GM18909 (cell line): Measurements from ENCODE around the gene LRRC25.
A peak's percentile ranks its signal among the peaks of the same experiment; 100 is the strongest.
"Not testable (repeated sequence)": the region's sequence is repeated elsewhere in the genome, so short reads cannot be mapped to it uniquely, and the experiment has no call there.

Source experiments
- ATAC-seq: cut with Tn5 transposase; IDR thresholded peaks from one replicate; pipeline ENCODE4 v1.9.1; 2021; ENCODE audit warnings: mild to moderate bottlenecking; ENCODE audit not compliant: unreplicated experiment, poor library complexity

Gene LRRC25

GRCh38 chr19:18412610-18413239 lies 15.3 kb upstream of the LRRC25 start:
- no peak for ATAC-seq

- peak; percentile 59 for ATAC-seq
Observed at GRCh38 chr19:18408053-18408476, 10.6 kb upstream of the LRRC25 start.

DNA sequence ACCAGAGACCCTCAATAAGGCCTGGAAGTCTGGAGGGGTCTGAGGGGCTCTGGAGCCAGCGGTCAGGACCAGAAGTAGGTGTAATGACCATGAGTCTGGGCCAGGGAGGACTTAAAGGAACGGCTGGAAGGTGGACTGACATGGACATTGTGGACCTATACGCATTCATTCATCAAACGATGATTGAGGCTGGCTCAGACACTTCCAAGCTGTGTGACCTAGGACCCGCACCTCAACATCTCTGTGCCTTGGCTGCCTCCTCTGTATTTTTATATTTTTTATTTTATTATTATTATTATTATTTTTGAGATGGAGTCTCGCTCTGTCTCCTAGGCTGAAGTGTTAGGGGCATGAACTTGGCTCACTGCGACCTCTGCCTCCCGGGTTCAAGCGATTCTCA lies 9.3 kb upstream of the LRRC25 start:
- ATAC-seq: no peak

- not testable (repeated sequence) for ATAC-seq
Observed at GRCh38 chr19:18405754-18406153, 8.3 kb upstream of the LRRC25 start.

DNA sequence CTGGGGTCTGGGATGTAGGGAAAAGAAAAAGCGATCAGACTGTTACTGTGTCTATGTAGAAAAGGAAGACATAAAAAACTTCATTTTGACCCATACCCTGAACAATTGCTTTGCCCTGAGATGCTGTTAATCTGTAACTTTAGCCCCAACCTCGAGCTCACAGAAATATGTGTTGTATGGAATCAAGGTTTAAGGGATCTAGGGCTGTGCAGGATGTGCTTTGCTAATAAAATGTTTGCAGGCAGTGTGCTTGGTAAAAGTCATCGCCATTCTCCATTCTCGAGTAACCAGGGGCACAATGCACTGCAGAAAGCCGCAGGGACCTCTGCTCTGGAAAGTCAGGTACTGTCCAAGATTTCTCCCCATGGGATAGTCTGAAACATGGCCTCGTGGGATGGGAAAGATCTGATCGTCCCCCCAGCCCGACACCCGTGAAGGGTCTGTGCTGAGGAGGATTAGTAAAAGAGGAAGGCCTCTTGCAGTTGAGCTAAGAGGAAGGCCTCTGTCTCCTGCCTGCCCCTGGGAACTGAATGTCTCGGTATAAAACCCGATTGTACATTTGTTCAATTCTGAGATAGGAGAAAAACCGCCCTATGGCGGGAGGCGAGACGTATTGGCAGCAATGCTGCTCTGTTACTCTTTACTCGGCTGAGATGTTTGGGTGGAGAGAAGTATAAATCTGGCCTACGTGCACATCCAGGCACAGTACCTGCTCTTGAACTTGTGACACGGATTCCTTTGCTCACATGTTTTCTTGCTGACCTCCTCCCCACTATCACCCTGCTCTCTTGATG lies 5.2 kb upstream of the LRRC25 start:
- ATAC-seq: not testable (repeated sequence)

- ATAC-seq: no peak
Observed at GRCh38 chr19:18401580-18402112, 4.2 kb upstream of the LRRC25 start.

DNA sequence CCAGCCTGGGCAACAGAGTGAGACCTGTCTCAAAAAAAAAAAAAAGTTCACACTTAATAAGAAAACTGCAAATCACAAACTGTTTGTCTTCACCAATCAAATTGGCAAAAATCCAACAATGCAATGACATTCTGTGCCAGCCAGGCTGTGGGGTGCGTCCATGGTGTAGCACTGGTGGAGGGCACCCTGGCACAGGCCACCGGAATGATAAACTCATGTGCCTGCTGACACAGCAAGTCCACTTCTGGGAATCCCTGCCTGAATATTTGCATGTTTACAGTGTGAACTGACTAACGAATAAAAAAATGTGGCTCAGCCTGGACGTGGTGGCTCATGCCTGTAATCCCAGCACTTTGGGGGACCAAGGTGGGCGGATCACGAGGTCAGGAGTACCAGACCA lies 1.6 kb upstream of the LRRC25 start:
- no peak for ATAC-seq

DNA sequence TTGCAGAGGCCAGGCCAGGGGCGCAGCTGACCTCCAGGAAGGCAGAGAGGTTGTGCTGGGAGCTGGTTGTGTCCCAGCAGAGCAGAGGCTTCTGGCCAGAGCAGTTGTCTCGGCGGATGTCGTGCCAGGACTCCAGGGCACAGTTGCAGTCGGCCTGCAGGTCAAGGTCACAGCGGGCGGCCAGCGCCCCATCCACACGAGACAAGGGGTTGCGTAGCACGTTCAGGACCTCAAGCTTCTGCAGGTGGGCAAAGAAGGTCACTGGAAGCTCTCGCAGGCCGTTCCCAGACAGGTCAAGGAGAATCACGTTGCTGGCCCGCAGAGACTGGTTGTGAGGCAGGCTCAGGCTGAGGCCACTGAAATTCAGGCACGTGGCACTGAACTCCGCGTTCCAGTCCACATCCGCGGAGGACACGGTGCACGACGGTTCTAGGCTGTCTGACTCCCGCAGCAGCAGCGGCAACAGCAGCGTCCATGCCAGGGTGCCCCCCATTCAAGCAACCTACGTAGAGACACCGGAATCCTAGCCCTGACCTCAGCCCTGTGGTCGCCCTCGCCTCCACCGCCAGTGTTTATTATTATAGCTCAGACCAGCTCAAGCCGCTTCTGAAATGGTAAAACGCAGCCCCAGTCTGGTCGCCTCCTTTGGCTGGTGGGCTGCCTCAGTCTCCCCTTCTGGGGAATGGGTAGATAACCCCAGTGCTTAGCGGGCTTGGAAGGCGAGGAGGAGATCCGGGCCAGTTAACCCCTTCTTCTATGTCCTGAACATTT lies 766 bp downstream of the LRRC25 start:
- ATAC-seq: no peak

- ATAC-seq: no peak
Observed at GRCh38 chr19:18393836-18394235, 3.6 kb downstream of the LRRC25 start.

GRCh38 chr19:18392926-18393325 lies 4.5 kb downstream of the LRRC25 start:
- no peak for ATAC-seq

DNA sequence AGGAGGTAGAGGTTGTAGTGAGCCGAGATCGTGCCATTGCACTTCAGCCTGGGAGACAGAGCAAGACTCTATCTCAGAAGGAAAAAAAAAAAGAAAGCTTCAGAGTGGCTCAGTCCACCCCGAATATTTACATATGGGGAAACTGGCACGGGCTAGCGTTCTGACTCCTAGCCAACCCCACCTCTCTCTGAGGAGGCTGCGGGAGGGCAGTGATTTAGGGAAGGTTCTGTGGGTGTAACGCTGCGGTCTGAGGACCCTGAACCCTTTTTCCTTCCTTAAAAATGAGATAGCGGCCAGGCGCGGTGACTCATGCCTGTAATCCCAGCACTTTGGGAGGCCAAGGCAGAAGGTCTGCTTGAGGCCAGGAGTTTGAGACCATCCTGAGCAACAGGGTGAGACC lies 5.0 kb downstream of the LRRC25 start:
- ATAC-seq: no peak

DNA sequence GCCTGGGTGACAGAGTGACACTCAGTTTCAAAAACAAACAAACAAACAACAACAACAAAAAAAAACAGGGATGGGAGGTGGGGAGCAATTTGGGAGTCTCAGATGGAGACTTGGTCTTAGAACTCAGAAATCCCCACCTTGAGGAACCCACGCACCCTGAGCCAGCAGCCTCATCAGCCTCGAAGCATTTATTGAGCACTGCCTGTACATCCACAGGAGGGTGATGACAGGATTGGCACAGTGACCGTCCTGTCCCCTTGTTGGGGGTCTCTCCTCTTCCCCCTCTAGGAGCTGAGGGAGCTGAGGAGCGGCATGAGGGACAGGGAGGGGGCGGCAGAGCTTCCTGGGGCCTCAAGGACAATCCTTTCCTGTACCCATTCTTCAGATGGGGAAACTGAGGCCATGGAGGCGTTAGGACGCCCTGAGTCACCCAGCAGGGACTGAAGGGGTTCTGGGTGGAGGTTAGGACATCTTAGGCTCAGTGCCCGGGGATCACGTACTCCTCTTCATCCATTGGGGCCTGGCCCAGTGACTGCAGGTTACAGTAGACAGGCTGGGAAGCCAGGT lies 5.8 kb downstream of the LRRC25 start:
- ATAC-seq: no peak

GRCh38 chr19:18390065-18390907 lies 7.1 kb downstream of the LRRC25 start:
- no peak for ATAC-seq

DNA sequence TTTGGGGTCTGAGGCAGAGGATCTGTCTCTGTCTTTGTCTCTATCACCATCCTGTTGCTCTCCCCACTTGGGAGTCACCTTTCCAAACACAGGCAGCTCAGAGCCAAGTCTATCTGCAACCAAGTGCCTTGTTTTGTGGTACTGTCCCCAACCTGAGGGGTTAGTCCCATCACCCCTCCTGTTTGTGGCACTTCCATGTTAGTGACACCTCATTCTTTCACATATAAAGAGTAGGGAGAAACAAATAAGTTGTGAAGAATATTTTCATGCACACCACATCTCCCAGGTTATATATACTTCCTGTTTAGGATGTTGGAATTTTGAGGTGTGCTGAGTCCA lies 7.7 kb downstream of the LRRC25 start:
- ATAC-seq: no peak

- no peak for ATAC-seq
Observed at GRCh38 chr19:18388960-18389725, 8.3 kb downstream of the LRRC25 start.

- ATAC-seq: peak; percentile 75
Observed at GRCh38 chr19:18388100-18388959, 9.1 kb downstream of the LRRC25 start.

GRCh38 chr19:18386543-18387271 lies 10.7 kb downstream of the LRRC25 start:
- ATAC-seq: no peak
